GM15510 (cell line): ENCODE data around the gene KRTAP5-3.

ENCODE experiments used
- POLR2A ChIP-seq: IDR thresholded peaks from 3 replicates; pipeline ENCODE4 v1.6.1; 2011; ENCODE audit warnings: borderline replicate concordance; ENCODE audit not compliant: insufficient read length; ENCODE audit errors: extremely low read depth

KRTAP5-3 gene

GRCh38 chr11:1648653-1649420 lies 40.6 kb upstream of the KRTAP5-3 start:
- no peak for TF ChIP-seq POLR2A

- no peak for TF ChIP-seq POLR2A
Measured at GRCh38 chr11:1647901-1648652, 39.8 kb upstream of the KRTAP5-3 start.

GRCh38 chr11:1645357-1645821 lies 37.1 kb upstream of the KRTAP5-3 start:
- TF ChIP-seq POLR2A, result no peak

DNA sequence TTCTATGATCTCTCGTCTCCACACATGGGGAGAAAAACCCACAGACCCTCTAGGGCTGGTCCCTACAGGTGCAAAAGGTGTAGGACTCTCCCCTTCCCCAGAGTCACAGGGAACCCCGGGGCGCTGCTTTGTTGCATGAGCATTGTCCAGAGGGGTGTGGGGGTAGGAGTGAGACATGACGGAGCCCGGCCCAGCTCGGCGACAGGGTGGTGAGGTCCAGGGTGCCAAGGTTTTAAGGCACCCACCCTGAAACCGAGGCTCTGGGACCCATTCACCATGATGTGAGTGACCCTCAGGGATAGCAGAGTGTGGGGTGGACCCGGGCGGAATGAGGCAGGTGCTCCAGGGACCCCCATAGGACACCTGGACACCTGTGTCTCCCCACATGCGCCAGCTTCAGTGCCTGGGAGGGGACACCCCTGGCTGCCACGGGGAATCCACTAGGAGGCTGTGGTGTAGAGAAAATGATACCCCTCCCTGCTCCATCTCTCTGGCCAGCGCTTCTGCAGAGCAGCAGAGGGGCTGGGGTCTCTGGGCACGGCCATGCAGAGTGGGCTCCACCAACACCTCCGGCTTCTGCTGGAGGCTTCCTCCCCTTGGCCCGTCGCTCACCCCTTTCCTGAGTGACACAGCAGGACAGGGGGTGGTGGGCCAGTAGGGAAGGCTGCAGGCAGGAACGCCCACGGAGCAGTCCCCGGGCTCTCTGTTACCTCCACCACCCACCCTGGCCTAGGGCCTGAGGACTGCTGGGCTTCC lies 36.5 kb upstream of the KRTAP5-3 start:
- no peak for TF ChIP-seq POLR2A

DNA sequence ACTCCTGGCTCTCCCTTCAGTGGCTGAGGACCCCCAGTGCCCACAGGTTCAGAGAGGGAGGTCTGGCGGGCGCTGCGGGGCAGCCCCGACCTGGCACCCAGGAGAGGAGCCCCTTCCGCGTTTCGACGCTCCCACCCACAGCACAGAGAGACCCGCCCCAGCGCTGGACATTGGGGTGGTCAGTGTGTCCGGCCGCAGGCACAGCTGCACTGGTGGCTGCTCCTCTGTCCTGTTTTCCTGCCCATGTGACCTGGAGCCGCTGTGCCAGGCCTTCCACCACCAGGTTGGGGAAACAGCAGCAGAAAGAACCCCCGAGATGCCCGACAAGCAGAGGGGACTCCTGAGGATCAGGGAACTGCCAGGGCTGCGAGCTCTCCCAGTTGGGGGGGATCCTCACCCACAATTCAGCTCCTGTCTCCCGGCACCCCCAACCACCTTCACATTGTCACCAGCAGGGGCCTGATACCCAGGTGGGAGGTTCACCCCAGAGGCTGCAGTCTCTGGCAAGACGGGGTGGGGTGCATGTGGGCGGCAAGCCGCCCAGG lies 35.0 kb upstream of the KRTAP5-3 start:
- no peak for TF ChIP-seq POLR2A

- no peak for TF ChIP-seq POLR2A
Measured at GRCh38 chr11:1642288-1643145, 34.3 kb upstream of the KRTAP5-3 start.

DNA sequence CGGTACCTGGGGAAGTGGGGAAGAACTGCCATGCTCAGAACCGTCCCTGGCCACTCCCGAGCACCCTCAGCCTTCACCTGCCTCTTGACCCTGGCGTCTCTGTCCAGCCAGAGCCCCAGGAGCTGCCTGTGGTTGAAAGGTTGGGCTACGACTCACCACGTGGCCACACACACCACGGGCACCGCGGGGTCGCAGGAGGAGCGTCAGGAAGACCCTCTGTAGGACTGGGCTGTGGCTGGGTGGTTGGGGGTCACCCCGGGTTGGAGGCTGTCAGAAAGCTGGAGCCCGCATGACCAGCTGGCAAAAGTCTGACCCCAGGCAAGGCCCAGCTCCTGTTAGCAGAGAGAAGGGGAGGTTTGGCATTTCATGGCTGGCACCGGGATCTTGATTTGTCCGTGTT lies 32.8 kb upstream of the KRTAP5-3 start:
- TF ChIP-seq POLR2A, result no peak

DNA sequence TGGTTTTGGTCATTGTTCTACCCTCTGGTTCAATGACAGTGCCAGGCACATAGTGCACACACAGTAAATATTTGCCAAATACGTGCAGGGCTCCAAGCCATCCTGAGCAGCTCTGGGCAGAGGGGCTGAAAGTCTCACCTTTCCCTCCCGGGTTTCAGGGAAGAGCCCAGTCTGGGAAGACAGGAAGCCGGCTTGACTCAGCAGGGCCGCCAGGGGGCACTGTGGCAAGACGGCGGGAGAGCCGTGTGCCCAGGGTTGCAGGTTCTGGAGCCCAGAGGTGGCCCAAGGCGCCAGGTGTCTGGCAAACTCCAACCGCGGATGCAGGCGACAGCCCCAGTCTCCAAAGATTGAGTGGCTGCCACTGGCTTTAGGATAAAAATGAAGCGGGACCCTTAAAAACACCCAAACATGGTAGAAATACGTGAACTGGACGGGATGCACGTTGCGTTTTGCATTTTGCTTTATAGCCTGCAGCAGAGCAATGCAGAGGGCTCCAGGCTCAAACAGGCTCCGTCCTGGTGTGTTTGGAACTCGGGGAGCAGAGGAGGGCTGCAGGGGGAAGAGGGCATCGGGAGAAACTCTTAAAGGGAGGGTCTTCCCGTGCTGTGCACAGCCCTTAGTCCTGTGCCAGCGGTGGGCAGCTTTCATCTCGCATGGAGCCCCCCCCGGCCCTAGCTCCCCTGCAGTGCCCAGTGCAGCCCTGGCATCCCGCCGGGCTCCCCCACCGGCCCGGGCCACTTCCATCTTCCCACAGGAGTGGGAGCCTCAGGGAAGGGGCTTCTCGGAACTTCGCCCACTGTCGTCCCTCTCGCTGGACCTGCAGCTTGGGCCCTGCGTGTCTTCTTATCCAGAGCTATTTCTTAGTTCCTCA lies 32.0 kb upstream of the KRTAP5-3 start:
- TF ChIP-seq POLR2A, result no peak

- no peak for TF ChIP-seq POLR2A
Measured at GRCh38 chr11:1639666-1640065, 31.4 kb upstream of the KRTAP5-3 start.

DNA sequence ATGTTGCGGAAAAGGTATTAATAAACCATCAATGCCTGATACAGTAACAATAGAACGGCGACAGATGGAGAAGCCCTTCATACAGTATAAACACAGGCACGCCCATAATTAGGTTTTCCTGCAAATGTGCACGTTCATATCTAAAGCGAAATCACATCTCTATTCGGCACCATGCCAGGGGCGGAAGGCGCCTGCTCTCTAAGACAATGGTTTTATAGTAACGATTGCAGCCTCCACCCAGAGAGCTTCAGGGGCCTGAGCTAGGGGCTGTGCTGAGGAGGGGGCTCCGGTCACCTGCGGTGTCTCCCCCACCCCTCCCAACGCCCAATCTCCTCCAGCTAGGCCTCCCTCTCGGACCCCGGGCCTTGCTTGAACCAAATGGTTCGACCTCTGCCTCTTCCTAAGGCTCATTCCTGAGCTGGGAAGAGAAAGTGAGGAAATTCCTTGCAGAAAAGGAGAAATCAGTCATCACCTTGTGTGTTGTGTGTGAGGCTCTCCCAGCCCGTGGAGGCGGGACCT lies 30.9 kb upstream of the KRTAP5-3 start:
- TF ChIP-seq POLR2A, result no peak

GRCh38 chr11:1638344-1638743 lies 30.1 kb upstream of the KRTAP5-3 start:
- TF ChIP-seq POLR2A, result no peak

DNA sequence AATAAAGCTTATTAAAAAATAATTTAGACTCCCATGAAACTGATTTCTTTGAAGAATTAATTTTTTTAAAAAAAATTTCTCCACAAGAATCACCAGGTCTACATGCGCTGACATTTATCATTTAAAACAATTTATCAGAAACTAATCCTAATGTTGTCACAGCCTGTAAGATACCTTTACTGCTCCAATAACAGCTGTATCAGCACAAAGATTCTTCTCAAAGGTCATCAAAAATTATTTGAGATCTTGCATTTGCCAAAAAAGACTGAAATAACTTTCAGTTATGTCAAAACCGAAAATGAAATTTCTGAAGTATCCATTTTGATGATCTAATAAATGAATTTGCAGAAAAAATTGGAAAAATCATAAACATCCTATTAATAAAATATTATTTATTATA lies 29.4 kb upstream of the KRTAP5-3 start:
- no peak for TF ChIP-seq POLR2A
